ENCODE results near the gene IRAK2.

Gene IRAK2

GRCh38 chr3:10286596-10287295 is 122.0 kb downstream of the IRAK2 start:
- no peak for DNase-seq

- DNase-seq, result no peak
Measured at GRCh38 chr3:10287936-10288574, 123.3 kb downstream of the IRAK2 start.

- DNase-seq, result no peak
Measured at GRCh38 chr3:10288575-10288960, 123.8 kb downstream of the IRAK2 start.

- DNase-seq, result no peak
Measured at GRCh38 chr3:10289077-10289476, 124.4 kb downstream of the IRAK2 start.

- no peak for DNase-seq
Measured at GRCh38 chr3:10289787-10290355, 125.2 kb downstream of the IRAK2 start.

GRCh38 chr3:10290481-10291176 is 125.9 kb downstream of the IRAK2 start:
- DNase-seq, result no peak

GRCh38 chr3:10291641-10292040 is 126.9 kb downstream of the IRAK2 start:
- DNase-seq, result no peak

GRCh38 chr3:10292505-10293419 is 128.0 kb downstream of the IRAK2 start, which contains the start of gene GHRL:
Gene GHRL (minus strand): TSS chr3:10292947. CDS start chr3:10290180, 2,767 bp downstream.
- no peak for DNase-seq

Data from activated CD4-positive, alpha-beta T cell treated with anti-CD3 and anti-CD28 coated beads, Interleukin-2, amount 50 U/mL, for 1 hour (primary cell).